Measurements from ENCODE around the gene ZNF593.

The ZNF593 gene

DNA sequence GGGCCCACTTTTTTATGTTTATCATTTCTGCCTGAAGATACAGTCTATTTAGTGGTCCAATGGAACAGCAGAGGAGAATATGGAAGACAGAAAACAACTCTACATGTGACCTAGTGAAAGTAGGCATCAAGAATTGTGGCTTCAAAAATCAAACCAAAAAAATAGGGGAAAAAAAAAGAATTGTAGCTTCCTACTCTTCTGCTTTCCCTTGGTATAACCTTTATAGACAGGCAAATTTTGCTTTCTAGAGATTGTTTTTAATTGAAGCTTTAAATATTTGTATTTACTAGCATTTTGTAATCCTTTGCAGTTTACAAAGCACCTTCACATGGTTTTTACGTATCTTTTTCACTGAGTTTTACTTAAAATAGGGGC is 43.8 kb upstream of the ZNF593 start:
- no peak for DNase-seq (ENCODE audit: low read depth)
- TF ChIP-seq, protein P1, sequence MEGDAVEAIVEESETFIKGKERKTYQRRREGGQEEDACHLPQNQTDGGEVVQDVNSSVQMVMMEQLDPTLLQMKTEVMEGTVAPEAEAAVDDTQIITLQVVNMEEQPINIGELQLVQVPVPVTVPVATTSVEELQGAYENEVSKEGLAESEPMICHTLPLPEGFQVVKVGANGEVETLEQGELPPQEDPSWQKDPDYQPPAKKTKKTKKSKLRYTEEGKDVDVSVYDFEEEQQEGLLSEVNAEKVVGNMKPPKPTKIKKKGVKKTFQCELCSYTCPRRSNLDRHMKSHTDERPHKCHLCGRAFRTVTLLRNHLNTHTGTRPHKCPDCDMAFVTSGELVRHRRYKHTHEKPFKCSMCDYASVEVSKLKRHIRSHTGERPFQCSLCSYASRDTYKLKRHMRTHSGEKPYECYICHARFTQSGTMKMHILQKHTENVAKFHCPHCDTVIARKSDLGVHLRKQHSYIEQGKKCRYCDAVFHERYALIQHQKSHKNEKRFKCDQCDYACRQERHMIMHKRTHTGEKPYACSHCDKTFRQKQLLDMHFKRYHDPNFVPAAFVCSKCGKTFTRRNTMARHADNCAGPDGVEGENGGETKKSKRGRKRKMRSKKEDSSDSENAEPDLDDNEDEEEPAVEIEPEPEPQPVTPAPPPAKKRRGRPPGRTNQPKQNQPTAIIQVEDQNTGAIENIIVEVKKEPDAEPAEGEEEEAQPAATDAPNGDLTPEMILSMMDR (IDR thresholded peaks at IDR 0.05; ENCODE audit: low read depth, low read length, missing control alignments) = no peak
- no peak overlapping the region for H3K4me3 ChIP-seq (ENCODE audit: low read depth, low read length)
- in situ Hi-C loops (cut with HindIII; ENCODE audit: low sequenced_read_pairs) = no loop called here

DNA sequence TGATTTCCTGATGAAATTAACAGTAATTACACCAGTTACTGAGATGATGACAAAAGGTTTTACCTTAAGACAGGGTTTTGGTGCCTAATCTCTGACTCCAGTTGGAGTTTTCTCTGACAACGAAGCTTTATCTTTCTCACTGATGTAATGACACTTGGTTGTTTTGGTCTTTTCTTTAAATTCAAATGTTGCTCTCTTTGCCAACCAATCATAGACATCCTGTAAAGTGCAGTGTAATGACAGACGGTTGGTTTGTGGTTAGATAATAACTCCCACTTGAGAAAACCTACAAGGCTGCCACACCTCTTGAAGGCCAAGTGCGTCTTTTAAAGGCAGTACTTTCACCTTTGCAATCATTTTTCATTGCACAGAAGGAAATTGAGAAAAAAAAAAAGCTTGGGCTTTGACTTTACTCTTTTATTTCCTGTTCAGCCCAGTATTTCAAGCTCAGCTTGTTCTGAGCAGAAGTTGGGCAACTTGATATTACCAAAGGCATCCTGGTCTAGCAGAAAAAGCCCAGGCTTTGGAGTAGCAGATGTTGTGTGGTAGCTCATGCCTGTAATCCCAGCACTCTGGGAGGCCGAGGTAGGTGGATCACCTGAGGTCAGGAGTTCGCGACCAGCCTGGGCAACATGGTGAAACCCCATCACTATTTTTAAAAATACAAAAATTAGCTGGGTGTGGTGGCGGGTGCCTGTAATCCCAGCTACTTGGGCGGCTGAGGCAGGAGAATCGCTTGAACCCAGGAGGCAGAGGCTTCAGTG is 43.2 kb upstream of the ZNF593 start:
- no peak overlapping the region for H3K4me3 ChIP-seq (ENCODE audit: low read depth, low read length)
- DNase-seq (ENCODE audit: low read depth) = no peak
- in situ Hi-C loops (cut with HindIII; ENCODE audit: low sequenced_read_pairs) = no loop called here
- TF ChIP-seq, protein P1 (IDR thresholded peaks at IDR 0.05; ENCODE audit: low read depth, low read length, missing control alignments) = no peak

DNA sequence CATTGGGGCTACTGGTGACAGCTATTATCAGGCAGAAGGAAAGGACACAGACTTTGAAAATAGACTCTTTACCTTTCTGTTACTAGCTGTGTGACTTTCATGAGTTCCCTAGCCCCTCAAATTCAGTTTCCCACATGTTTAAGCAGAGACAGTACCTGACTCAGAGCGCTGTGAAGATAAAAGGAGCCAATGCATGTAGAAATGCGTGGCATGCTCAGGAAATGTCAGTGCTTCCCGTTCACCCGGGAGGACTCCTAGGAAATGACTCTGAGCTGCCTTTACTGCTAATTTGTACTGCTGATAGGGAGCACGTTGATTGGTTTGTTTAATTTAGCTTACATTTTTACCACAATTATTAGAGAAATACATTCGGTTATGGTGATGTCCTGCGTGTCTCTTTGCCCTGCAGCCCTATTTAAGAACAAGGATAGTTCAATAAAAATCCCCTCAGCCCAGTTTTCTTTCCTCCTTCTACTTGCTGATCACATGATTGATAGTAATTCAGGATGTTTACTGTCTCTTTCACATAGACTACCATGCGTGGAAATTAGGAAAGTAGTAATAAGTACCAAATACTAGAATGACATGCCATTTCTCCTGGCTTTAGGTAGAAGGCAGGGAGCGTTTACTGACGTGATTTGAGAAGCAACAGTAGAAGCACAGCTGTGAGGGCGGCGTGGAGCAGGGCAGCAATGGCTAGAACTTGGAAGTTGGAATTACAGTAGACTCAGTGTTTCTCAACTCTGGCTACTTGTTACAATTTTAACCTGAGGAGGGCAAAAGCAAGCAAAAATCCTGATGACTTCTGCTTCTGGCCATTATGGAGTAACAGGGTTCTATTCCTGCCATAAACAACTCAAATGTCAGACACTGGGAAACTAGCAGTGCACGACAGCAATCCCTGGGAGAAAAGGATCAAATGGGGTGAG is 42.2 kb upstream of the ZNF593 start:
- no peak overlapping the region for H3K4me3 ChIP-seq (ENCODE audit: low read depth, low read length)
- in situ Hi-C loops (cut with HindIII; ENCODE audit: low sequenced_read_pairs) = no loop called here
- TF ChIP-seq, protein P1 (IDR thresholded peaks at IDR 0.05; ENCODE audit: low read depth, low read length, missing control alignments) = no peak
- DNase-seq (ENCODE audit: low read depth) = no peak

DNA sequence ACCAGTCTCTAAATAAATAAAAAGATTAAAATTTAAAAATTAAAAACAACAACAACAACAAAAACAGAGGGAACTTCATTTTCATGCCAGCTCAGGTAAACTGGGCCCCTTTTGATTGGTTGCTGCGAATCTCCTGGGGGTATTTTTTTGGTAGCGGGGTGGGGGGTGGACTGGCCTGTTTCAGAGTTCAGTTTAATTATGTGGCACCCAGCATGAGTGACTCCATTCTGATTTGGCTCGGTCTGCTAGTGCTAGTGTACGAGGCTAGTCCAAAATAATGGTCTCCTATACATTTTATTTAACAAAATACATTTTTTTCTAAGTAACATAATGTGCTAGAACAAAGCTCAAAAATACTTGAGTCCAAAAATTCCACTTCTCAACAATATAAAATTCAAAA is 39.9 kb upstream of the ZNF593 start:
- DNase-seq (ENCODE audit: low read depth) = no peak
- TF ChIP-seq, protein P1 (IDR thresholded peaks at IDR 0.05; ENCODE audit: low read depth, low read length, missing control alignments) = no peak
- no peak overlapping the region for H3K4me3 ChIP-seq (ENCODE audit: low read depth, low read length)
- in situ Hi-C loops (cut with HindIII; ENCODE audit: low sequenced_read_pairs) = no loop called here

DNA sequence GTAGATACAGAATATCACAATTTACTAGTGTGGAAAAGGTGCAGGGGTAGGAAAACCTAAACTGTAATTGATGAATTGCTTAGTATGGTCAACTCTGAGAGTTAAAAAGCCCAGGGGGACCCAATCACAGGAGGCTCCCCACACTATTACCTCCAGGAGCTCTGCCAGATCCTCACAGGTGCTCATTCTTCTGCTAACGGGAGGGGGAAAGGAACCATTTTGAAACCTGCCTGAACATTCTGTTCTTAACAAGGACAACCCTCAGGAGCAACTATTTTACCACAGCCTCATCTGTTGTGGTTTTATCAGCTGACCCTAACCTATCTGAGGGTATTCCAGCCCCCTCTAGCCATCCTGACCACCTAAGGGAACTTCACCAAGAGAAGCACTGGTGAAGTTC is 39.0 kb upstream of the ZNF593 start:
- no peak overlapping the region for H3K4me3 ChIP-seq (ENCODE audit: low read depth, low read length)
- TF ChIP-seq, protein P1 (IDR thresholded peaks at IDR 0.05; ENCODE audit: low read depth, low read length, missing control alignments) = no peak
- in situ Hi-C loops (cut with HindIII; ENCODE audit: low sequenced_read_pairs) = no loop called here
- DNase-seq (ENCODE audit: low read depth) = no peak

DNA sequence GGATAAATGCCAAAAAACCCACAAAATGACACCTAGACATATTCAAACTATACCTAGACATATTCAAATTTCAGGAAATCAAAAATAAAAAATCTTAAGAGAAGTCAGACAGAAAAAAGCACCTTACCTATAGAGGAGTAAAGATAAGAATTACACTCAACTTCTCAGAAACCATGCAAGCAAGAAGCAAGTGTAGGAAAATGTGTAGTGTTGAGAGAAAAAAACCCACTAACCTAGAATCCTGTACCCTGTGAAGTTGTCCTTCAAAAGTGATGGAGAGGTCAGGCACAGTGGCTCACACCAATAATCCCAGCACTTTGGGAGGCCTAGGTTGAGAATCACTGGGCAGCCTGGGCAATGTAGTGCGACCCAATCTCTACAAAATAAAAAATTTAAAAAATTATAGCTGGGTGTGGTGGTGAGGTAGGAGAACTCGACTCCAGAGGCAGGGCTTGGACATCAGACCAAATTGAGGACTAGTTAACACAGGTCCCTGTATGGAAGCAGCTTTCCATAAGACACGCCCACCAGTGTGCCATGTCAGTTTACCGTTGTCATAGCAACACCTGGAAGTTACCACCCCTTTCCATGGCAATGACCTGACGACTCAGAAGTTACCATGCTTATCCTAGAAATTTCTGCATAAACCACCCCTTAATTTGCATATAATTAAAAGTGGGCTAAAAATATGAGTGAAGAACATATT is 37.4 kb upstream of the ZNF593 start:
- in situ Hi-C loops (cut with HindIII; ENCODE audit: low sequenced_read_pairs) = no loop called here
- TF ChIP-seq, protein P1 (IDR thresholded peaks at IDR 0.05; ENCODE audit: low read depth, low read length, missing control alignments) = no peak
- no peak for DNase-seq (ENCODE audit: low read depth)
- H3K4me3 ChIP-seq (ENCODE audit: low read depth, low read length) = no peak overlapping the region
